HTR-8/SVneo (cell line): ENCODE results near the gene CCDC33.

ENCODE experiments used
- DNase-seq: peaks from one replicate; pipeline ENCODE4 v3.0.0; 2011; ENCODE audit warnings: low spot score, mixed read lengths; ENCODE audit not compliant: insufficient read length
- FAIRE-seq: peaks from 2 replicates; lab custom pipeline; 2011; peaks lifted over from hg19 to GRCh38; lab: Jason Lieb, UNC

CCDC33 gene

DNA sequence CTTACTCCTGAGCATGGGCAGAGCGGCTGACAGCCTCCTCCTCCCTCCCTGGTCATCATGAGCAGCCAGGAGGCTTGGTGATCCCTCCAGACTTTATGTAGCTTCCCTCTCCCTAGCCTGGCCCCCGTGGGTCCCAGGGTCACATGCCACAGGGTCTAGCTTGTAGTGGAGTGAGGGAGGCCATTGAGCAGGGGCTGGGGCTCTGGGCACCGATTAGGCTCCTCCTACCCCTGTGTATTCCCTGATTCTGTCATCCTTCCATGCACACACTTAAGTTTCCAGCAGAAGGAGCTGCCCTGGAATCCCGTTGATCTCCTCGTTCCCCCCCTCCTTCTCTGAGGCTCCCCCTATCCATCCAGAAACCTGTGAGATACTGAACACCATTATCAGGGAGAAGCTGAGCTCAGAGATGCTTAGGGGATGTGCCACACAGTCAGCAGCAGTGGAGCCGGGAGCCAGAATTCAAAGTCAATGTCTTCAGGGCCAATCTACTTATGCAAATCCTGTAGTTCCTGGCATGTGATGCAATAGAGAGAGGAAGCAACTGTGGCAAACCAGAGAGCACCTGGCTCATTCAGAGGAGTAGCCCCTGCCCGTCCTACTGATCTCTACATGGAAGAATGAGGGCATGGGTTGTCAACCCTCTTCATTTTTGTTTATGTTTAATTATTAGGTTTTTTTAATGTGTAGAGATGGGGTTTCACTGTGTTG is 17.2 kb downstream of the CCDC33 start:
- FAIRE-seq, result no peak
- no peak for DNase-seq

DNA sequence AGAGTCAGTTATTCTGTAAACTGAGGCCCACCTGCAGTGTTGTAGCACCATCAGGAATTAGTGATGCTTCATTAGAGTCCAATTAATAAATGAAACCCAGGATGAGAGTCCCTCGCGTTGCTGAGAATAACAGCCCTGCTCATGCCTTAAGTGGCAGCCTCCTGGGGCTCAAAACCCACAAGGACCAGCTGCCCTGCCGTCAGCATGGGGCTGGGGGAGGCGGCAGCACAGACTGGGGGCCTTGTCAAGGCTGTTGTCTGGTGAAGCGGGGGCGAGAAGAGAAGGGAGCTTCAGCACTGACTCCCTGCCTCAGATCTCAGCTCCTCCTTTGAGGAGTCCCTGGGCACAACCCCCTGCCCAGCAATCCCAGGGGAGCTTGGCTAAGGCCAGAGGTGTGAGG is 21.0 kb downstream of the CCDC33 start:
- no peak for FAIRE-seq
- no peak for DNase-seq

DNA sequence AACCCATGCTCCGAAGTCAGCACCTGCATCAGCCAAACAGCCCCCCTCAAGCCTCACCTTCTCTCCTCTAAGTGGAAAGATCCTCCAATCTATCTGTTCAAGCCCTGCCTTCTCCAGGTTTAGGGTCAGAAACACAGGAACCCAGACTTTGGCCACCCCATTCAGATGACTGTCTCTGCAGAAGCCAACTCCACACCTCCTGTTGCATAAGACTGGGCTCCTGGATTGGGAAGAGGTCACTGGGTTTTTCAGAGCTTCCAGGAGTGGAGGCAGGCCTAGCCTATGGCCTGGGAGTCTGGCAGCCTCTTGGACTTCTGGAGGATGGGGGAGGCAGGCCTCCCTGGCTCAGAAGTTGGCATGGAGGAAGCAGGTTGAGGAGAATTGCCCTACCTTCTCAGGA is 21.5 kb downstream of the CCDC33 start:
- FAIRE-seq, result no peak
- DNase-seq, result no peak

DNA sequence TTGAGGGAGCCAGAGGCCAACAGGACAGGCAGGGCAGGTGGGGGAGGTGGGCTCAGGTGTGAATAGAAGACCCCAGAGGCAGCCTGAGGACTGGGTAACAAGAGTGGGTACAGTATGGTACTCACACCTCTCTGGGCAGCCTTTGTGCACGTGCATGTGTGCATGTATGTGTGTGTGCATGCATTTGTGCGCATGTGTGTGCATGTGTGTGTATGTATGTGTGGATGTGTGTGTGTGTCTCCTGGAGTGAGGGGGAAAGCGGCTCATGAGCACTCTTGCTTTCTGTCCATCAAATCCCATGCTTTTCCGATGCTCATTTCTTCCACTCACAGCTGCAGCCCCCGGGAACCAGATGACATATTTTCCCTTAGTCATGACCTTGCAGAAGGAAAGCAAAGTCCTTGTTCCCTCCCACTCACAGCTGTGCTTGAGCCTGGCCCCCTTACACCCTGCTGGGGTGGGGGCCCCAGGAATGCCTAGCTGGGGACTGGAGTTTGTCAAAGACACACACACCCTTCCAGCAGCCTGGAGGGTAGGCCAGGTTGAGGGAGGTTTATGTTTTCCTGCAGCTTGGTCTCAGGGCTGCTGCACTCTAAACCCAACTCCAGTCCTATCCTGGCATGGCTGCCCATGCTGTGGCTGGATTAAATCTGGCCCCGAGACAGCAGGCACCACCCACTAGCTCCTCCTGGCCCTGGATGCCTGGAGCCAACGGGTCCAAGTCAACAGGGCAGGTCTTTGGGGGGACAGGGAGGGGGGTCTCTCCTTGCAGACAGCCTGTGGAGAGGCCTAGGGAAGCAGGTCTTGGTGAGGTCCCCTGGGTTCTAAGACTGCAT is 22.5 kb downstream of the CCDC33 start:
- no peak for DNase-seq
- FAIRE-seq, result no peak

DNA sequence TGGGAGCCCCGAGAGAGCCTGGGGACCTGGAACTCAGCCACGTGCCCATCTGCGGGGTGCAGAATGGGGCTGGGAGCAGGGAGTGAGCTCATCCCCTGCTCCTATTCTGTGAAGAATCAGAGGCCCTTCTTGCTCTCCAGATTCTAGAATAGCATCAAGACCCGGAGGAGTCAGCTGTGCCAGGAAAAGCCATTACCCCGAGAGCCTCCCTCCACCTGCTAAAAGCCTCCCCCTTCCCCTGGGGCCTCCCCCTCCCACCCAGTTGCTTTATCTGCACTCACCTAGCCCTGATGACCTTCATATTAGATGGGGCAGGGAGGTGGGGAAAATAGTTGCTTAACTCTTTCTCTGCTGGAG is 23.1 kb downstream of the CCDC33 start:
- DNase-seq, result no peak
- FAIRE-seq, result no peak

DNA sequence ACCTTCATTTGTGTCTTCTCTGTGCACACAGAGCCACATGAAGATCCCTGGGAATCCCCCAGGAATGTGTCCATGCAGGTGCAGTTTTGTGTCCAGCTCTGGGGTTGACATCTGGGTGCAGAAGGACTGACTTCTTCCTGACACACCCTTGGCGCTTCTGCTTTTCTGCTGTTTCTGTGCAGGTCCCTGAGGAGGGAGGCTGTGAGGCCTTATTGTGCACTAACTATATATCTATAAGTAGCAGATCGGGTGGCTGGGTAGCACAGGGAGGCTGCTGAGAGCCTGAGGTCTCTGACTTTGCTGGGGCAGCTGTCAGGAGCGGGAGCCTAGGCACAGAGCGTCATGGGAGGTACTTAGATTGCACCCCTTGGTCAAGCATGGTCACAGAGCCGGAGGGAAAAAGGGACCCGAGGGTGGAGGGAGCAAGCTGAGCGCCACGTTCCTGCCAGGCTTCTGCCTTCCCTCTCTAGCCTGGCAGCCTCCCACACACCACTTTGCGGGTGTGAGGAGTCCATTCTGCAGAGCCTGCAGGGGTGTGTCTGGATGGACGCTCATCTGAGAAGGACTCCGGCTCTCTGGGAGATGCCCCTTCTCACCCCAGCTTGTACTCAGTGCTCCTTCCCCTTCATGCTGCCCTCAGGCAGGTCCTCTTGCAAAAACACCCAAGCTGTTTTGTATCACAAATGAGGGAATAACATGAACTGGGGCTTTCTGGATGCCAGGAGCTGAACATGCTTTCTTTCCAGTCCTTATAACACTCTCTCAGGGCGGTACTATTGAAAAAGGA is 23.9 kb downstream of the CCDC33 start:
- no peak for FAIRE-seq
- DNase-seq, result no peak

DNA sequence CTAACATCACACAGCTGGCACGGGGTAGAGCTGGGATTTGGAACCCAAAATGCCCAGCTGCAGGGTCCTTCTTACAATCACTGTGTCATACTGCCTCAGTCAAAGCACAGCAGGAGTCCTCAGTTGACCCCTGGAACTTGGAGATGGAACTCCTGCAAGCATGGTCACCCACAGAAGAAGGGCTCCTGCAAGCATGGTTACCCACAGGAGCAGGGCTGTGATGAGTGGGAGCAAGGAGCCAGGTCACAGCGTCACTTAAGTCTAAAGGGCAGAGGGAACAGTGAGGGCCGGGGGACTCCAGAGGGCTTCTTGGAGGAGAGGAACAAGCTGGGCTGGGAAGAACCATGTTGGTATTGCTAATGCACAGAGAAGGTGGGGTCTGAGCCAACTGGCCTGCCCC is 24.9 kb downstream of the CCDC33 start:
- FAIRE-seq, result no peak
- no peak for DNase-seq

DNA sequence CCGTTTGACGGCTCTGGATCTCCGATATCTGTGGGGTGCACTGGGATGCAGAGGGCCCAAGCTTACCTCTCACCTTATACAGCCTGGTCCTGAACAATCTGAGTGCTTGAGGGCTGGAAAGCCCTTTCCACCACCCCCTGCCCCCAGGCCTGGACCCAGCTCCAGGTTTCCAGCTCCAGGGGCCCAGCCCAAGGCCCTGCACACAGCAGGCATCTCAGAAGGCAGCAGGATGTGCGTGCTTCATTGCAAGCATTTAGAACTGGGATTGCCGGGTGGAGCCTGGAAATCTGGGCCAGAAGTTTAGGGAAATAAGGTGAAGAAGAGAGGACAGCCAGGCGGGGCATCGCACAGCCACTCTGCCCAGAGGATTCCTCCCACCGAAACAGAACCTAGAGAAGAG is 25.6 kb downstream of the CCDC33 start:
- DNase-seq (no peak), FAIRE-seq (no peak)

DNA sequence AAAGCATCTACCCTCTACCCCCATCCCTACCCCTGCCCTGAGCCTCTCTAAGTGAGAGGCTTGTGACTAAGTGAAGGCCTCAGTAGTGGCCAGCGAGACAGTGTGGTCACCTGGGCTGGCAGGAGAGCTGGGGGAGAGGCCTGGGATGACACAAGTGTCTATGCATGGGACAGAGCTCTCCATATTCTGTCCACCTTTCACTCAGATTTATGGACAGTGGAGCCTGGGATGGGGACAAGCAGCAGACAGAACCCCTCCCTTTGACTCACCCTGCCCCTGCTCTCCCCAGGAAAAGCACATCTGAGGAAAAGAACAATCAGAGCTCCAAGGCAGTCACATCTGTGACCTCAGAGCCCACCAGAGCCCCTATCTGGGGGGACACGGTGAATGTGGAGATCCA is 26.0 kb downstream of the CCDC33 start:
- FAIRE-seq, result no peak
- DNase-seq, result no peak

DNA sequence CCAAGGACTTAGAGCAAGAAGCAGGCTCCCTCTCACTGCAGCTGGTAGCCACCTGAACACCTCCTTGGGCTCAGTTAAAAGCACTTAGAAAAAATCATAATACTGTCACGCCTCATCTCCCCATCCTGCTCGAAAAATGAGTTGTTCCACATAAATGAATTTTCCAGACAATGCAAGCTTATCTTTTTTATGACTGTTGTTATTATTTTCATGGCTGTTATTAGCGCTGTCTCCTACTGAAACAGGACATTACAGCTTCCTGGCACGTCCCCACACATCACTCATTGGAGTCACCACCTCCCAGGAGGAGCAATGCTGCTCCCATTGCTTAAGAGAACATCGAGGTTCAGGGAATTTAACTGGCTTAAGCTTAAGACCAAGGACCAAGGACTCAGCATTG is 26.5 kb downstream of the CCDC33 start:
- DNase-seq, result no peak
- no peak for FAIRE-seq

DNA sequence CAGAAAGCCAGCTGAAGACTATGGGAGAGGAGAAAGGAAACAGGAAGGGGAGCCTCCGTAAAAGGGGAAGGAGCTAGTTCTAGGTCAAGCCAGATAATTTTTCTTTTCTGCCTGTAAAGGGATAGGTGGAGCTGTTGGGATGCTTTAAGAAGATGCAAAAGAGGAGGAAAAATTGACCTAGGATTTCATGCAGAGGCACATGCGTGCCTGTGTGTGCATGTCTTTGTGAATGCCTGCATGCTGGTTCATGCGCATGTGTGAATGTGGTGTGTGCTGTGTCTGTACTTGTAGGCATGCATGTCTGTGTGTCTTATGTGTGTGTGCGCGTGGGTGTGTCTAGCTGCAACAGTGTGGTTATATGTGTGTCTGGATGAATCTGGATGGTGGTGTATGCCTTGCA is 27.3 kb downstream of the CCDC33 start:
- FAIRE-seq (no peak), DNase-seq (no peak)

DNA sequence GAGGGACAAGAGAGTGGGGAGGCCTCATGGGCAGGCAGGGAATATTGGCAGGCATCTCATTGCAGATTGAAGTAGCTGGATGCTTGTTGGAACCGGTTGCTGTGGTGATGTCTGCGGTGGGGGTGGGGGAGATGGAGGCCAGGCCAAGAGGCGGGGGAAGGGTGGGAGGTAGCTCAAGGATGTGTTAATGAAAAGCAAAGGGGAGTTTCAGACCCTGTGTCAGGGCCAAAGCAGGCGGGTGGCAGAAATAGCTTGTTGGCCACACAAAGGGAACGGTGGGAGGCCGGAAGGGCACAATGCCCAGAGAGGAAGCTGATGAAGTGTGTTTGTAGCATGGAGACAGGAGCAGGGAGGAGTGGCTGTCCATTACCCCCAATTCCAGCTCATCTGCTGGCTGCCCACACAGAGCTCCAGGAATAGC is 28.0 kb downstream of the CCDC33 start:
- DNase-seq, result no peak
- FAIRE-seq, result no peak

DNA sequence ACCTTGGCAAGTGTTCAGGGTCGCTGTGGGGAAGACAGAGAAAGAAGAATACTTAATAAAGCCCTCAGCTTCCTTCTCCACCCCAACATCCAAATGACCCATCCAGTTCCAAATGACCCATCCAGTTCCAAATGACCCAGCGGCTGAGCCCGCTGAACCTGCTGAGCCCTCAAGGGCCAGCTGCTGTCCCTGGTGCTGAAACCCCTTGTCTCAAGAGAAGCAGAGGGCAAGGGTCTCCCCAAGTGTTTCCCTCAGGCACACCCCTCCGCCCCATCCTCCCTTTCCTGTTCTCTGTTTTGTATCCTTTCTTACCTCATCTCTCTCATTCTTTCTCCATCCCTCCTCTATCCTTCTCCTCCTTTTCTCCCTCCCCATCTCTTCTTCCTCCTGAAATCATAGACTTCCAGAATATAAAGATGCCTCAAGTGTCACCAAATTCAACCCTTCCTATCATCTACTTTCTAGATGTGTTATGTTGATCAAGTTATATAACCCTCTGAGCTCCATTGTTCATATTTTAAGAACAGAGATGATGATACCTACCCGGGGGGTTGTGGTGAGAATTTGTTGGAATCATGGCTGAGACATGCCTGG is 29.0 kb downstream of the CCDC33 start:
- FAIRE-seq (no peak), DNase-seq (no peak)

DNA sequence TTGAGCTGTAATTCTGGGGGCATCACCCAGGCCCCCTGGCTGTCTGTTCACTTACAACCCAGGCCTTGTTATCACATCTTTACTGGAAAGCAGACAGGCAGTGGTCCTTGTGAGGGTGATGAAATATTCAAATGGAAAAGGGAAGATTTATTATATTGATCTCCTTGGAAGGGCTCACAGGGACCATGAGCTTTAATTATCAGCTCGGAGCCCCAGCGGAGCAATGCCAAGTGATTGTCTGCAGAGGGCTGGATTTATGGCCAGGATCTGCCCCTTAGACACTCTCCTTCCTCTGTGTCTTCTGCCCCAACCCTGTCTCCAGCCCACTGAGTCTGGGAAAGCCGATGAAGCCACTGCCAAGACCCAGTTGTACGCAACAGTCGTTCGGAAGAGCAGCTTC is 31.9 kb downstream of the CCDC33 start:
- FAIRE-seq, result no peak
- no peak for DNase-seq

DNA sequence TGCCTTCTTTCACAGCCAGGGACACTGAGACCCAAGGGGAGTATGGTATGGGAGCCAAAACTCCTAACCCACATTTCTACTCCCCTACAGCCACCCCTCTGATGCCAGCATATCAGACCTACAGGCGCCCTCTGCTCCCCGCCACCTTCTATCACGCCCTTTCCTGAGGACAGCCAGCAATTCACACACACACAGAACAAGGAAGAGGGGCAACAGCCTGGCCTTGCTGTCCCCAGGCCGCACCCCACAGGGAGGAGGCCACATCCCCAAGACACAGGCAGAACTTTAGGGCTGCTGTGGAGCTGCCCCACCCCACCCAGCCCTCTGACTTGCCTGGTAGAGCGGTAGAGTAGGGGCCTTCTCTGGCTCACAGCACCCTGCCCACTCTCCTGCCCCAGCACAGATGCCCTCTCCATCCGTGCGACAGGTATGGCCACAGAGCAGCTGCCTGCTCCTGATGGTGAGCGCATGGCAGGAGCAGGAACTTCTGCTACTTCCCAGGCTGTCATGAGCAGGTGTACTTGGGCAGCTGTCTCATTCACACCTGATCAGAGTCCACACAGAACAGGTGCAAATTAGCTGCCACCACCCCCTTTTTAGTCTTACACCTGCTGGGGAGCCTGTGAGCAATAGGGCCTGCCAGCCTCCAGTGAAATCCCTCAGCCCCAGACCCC is 33.4 kb downstream of the CCDC33 start:
- no peak for FAIRE-seq
- no peak for DNase-seq

DNA sequence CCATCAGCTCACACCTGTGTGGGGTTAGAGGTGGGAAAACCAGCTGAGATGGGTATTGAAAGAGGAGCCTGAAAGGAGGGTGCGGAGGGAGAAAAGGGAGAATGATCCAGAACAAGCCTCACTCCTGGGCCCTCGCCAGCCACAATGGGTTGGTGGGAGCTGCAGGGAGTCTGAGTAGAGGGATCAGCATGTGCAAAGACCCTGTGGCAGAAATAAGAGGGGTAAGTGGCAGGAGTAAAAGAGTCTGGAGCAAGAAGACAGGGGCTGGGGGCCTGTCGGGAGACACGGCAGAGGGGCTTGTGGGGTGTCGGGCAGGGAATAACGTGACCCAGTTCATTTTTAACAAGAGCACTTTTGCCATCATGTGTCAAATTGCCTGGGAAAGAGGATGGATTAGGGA is 34.0 kb downstream of the CCDC33 start:
- FAIRE-seq (no peak), DNase-seq (no peak)

DNA sequence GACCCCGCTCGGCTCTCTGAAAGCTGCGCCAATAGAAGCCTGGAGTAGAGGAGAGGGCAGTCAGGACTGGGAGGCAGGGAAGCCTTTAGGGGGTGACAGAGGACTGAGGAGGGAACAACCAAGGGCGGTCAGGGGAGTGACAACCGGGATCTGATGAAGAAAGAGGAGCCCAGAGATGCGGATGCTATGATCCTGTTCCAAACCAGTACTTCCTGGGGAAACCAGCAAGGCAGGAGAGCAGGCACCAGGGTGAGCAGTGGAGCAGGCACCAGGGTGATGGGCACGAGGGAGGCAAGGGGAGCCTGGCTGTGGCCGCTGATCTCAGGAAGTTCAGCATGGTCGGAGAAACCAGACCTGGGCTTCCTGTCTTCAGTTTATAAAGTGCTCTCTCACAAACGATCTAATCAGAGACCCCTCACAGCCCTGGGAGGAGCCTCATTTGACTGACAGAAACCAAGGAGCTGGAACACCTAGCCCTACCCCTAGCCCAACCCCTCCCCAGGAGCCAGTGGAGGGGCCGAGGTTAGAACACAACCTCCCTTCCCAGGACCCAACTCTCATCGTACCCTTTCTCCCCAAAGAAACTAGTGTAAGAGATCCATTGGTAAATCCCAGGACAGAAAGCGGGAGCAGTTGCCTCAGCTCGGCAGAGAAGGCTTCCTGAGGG is 34.9 kb downstream of the CCDC33 start:
- FAIRE-seq (no peak), DNase-seq (no peak)

DNA sequence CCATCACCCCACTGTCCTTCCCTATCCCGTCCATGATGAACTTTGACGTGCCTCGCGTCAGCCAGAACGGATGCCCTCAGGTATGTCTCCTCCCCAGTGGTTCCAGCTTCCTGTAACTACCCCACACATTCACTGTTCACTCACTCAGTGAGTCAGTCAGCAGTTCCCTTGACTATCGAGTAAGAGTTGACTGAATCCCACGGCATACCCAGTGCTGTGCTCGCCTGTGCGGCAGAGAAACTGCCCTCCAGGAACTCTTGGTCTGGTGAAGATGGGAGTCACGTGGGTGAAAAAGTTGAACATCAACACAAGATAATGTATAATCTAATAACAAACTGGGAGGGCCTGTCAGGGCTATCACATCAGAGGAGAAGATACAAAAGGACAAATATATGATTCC is 36.7 kb downstream of the CCDC33 start:
- DNase-seq (no peak), FAIRE-seq (no peak)

DNA sequence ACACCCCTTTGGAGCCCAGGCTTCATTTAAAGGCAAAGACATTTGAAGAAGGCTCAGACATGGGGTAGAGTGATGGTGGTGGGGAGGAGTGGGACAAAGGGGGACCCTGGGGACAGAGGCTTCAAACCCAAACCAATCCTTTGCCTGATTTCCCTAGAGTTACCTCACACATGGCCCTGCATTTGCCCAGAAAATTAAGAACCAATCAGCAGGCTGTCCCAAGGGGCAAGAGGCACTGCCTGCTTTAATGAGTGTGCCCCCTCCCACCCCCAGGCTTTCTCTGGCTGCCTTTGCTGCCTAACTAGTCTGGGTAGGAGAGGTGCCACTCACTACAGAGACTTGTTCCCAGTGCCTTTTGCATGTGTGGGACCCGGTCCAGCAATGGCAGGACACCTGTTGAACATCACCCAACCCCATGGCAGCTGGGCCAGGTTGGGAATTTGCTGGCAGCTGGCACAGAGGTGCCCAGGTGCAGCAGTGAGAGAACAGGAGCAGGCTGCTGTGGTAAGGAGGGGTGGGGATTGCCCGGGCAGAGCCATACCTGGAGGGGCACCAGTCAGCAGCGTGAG is 38.4 kb downstream of the CCDC33 start:
- no peak for FAIRE-seq
- DNase-seq, result no peak
